NCI-H345 treated with DMSO at 0.1 percent for 48 hours (cell line): ENCODE results near the gene PRKN.
"Not testable (repeated sequence)": the region's sequence is repeated elsewhere in the genome, so short reads cannot be mapped to it uniquely, and the experiment has no call there.

Experiments used
- DNase-seq: peaks from one replicate; lab custom pipeline; 2025; ENCODE audit not compliant: unreplicated experiment; lab: John Stamatoyannopoulos, UW

The PRKN gene

GRCh38 chr6:161832622-161833021 lies 894.9 kb downstream of the PRKN start:
- no peak for DNase-seq

GRCh38 chr6:161830866-161831616 lies 896.5 kb downstream of the PRKN start:
- no peak for DNase-seq

GRCh38 chr6:161829291-161829729 lies 898.3 kb downstream of the PRKN start:
- no peak for DNase-seq

DNA sequence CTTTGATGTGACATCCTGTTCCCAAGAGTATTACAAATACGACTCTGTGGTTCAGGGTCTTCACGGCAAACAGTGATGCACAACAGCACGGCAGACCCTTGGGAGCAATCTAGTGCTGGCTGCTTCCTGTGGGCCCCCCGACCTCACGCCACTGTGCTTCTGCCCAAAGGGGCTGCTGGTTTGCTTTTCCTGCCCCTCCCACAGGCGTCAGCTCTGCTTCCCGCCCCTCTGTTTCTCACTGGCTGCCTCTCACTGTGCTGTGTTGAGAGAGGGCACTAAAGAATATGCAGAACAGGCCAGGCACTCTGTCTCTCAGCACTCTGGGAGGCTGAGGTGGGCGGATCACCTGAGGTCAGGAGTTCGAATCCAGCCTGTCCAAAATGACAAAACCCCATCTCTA lies 899.2 kb downstream of the PRKN start:
- no peak for DNase-seq

- no peak for DNase-seq
Measured at GRCh38 chr6:161826512-161826911, 901.1 kb downstream of the PRKN start.

GRCh38 chr6:161822204-161822603 lies 905.4 kb downstream of the PRKN start:
- not testable (repeated sequence) for DNase-seq

DNA sequence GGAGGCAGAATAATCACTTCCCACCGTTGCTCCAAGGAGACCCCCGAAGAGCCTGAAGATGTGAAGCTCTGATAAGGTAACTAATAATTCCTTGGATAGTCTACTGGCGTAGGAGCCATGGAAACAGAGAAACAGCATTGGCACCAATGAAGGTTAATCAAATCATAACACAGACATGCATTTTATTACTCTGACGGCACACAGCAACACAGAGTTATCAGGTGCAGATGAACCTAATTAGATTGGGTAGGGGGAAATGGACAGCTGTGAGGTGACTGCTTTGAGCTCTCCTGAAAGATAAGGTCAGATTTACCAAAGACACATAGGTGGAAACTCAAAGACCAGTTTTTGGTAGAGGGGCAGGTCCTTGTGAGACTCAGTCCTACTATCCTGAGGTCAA lies 909.7 kb downstream of the PRKN start:
- DNase-seq, result no peak

DNA sequence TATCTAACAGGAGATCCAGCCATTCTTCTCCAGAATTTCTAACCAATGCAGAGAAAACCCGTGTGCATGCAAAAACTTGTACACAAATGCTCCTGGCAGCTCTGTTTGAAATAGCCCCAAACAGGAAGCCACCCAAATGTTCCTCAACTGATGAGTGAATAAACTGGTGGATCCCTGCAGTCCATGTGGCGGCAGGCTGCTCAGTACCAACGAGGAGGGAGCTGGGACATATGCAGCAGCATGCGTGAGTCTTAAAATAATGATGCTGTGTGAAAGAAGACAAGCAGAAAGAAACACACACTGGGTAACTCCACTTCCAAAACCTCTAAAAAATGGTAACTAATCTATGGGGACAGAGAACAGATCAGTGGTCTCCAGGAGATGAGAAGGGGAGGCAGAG lies 911.6 kb downstream of the PRKN start:
- no peak for DNase-seq

DNA sequence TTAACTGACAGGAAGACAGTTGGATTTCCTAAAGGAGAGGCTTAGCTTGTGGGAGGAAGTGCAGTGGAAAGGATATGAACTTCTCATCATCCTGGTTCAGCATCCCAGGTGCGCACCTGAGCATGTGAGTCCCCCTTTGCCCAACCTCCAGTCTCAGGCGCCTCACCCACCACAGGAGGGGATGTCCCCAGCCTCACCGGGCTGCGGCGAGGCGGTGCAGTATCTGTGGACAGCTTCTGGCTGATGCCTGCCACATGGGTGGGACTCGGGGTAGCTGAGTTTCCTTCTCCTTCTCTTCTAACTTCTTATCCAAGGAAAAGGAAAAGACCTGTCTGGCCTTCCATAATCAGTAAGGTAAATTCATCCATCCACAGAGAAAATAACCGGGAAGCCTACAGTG lies 914.4 kb downstream of the PRKN start:
- DNase-seq, result no peak

DNA sequence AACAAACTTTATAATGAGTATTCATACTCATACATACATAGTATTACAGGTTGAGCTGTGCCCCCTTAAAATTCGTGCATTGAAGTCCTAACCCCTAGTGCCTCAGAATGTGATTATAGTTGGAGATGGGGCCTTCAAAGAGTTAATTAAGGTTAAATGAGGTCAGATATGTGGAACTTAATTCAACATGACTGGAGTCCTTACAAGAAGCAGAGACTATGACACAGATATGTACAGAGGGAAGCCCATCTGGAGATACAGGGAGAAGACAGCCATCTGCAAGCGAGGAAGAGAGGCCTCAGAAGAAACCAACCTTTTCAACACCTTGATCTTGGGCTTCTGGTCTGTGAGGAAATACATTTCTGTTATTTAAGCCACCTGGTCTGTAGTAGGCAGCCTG lies 917.6 kb downstream of the PRKN start:
- DNase-seq, result no peak

- no peak for DNase-seq
Measured at GRCh38 chr6:161804838-161805237, 922.7 kb downstream of the PRKN start.

GRCh38 chr6:161803131-161803530 lies 924.4 kb downstream of the PRKN start:
- no peak for DNase-seq

DNA sequence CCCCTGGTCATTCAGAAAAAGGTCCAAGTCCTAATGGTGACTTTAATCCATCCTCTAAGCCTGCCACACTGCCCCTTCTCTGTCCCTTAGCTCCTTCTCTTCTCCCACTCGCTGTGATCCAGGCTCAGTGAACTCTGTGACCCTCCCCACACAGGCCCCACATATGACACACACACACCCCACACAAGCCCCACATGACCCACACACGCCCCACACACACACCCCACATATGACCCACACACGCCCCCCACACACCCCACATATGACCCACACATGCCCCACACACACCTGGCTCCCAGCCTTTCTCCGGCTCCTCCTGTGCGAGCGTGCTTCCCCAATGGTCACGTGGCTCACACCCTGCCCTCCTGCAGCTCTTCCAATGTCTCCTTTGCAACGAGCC lies 925.3 kb downstream of the PRKN start:
- no peak for DNase-seq

DNA sequence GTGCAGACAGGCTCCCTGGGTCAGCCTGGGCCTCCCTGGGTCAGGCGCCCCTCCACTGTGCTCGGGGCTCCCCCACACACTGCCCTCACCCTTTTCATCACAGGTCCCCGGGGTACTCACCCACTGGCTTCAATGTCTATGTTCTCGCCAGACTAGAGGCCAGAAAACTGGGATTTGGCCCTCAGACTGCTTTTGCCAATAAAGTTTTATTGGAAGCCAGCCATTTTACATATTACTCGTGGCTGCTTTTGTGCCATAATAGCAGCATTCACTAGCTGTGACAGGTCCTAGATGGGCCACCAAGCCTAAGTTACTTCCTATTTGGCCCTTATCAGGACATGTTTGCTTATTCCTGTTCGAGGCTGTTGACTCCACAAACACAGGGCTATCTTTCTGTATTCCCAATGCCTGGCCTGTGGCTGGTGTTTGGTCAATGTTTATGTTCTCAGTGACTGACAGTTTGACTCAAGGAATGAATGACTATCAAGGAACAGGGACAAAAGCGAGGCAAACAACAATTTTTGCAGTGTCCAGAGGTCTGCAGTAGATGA lies 928.6 kb downstream of the PRKN start:
- DNase-seq, result no peak

DNA sequence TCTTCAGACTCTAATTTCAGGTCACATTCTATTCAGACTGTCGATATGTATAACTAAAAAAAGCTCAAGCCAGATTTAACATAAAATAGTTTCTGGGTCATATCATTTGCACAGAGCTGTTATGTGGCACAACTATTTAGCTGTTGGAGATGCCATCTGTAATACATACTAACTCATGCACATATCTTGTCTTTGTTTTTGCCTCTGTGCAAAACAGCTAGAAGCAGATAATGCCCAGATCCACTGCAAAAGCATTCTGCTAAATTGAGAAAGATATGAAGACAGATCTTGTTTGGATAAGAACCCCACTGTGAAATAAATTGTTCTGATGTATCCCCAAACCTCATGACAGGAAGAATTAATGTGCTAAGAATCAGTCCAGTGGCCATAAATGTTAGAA lies 930.9 kb downstream of the PRKN start:
- DNase-seq, result no peak

- no peak for DNase-seq
Measured at GRCh38 chr6:161792851-161793493, 934.6 kb downstream of the PRKN start.

DNA sequence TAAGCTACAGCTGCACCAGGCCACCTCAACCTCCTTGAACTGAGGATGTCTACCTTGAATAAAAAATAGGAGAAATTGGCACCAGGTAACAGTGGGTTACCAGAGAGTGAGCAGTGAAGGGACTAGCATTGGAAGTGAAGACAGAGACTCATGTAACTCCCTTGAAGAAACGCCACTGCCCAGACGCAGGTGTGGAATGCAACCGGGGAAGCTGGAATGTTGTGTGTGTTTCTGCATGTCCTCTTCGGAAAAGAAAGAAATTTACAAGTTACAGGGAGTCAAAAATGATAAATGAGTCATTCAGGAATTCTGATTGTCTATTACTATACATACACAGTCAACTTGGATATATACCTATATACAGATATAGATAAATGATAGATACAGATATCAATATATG lies 939.0 kb downstream of the PRKN start:
- no peak for DNase-seq

GRCh38 chr6:161772176-161772575 lies 955.4 kb downstream of the PRKN start:
- DNase-seq, result no peak

DNA sequence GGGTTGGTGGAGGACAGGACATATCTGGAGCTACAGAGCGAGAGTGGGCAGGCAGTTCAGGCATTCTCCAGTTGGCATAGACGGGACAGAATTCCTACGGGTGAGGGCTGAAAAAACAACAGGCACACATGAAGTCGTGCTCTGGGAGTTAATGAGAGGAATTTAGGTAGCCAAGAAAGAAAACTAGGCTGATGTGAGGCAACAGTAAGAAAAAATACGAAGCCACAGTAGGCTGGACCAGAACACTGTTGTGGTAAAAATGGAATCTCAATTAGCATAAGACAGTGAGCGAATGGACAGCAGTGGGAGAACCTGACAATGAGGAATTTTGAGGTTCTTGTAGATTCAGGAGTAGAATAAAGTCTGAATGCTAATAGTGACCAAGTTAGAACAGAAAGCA lies 965.6 kb downstream of the PRKN start:
- DNase-seq, result no peak

DNA sequence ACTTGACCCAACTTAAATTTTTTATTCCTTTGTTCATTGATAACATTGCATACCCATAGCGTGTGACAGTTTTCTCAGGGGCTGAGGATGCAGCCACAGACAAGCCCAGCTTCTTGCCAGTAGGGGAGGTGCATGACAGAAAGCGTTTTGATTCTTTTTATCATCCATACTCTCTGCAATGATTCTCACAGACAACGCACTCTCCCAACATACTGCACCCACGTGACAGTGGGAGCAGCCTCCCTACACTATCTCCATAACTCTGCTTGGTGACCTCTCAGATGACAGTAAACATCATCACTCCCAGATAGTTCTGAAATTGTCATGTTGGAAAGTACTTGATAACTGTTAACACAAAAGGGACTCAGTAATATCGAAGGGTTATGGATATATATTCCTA lies 972.5 kb downstream of the PRKN start:
- DNase-seq, result no peak

GRCh38 chr6:161750686-161751085 lies 976.9 kb downstream of the PRKN start:
- DNase-seq, result no peak

- no peak for DNase-seq
Measured at GRCh38 chr6:161749576-161749975, 978.0 kb downstream of the PRKN start.
